Left lung (tissue), 10 donors: Measurements from ENCODE around the gene FHL1. TPM values are rescaled to one million over a fixed set of nuclear protein-coding genes. Genes with fewer than 3 reads are reported as not detected.

Experiments used
- ATAC-seq: fragments of 200-7000 bp; cut with Tn5 transposase; one replicate; pipeline ENCODE4 v1.9.1; 2020; ENCODE audit warnings: moderate library complexity
- DNase-seq, 4 donors: peaks; one replicate each; pipeline ENCODE4 v3.0.0-alpha.2; 2013 to 2020
- H3K27ac ChIP-seq, 2 donors: fragments of 200-600 bp; sonication (generic) in 1 of 2; one replicate each; pipeline versions ENCODE4 v1.5.0 to v1.8.0; 2020 to 2021
- H3K27me3 ChIP-seq, 2 donors: fragments of 200-600 bp; sonication (generic) in 1 of 2; one replicate each; pipeline versions ENCODE4 v1.5.0 to v1.8.0; 2020 to 2021
- H3K36me3 ChIP-seq, 2 donors: fragments of 200-600 bp; sonication (generic) in 1 of 2; one replicate each; pipeline versions ENCODE4 v1.5.0 to v1.8.0; 2020 to 2021
- H3K4me1 ChIP-seq, 2 donors: fragments of 200-600 bp; one replicate each; pipeline ENCODE4 v1.8.0; 2021
- H3K4me3 ChIP-seq, 2 donors: fragments of 200-600 bp; sonication (generic) in 1 of 2; one replicate each; pipeline versions ENCODE4 v1.5.0 to v1.8.0; 2020 to 2021; ENCODE audit warnings: mild to moderate bottlenecking in 1 of 2
- H3K9me3 ChIP-seq, 2 donors: fragments of 200-600 bp; sonication (generic) in 1 of 2; one replicate each; pipeline versions ENCODE4 v1.5.0 to v1.8.0; 2020 to 2021
- CTCF ChIP-seq, 2 donors: fragments of 200-600 bp; sonication (generic) in 1 of 2; IDR thresholded peaks; one replicate each; pipeline versions ENCODE4 v1.5.0 to v1.8.0; 2021; ENCODE audit warnings: antibody characterized with exemption in 2 of 2
- intact Hi-C, 2 donors: fragments of 100-400 bp; cut with DNase I; formaldehyde crosslinking; loops; one replicate each; pipeline versions ENCODE4 v1.11.2 to v1.14.2; 2022
- polyA plus RNA-seq, 6 donors: library from polyadenylated mRNA; unstranded; fragments of 120-200 nt; gene quantifications; one replicate each; pipeline ENCODE4 v1.2.1, GENCODE V29; 2013; ENCODE audit not compliant: insufficient read length in 6 of 6
- total RNA-seq, 2 donors: library from RNA; stranded (reverse); fragmentation: NEBNext Ultra II Directional; extraction: Animal tissue kit (Norgen Biotek cat#: 25700); gene quantifications; one replicate each; pipeline ENCODE4 v1.2.1, GENCODE V29; 2021
- donor health status: DM: no; HTN: yes; CAD: no.
- donor health status: DM: no; HTN: no; CAD: no.

FHL1 gene
- total and polyA plus RNA-seq, 8 donors, result 118 to 276 (median 249) TPM

- Histone ChIP-seq H3K4me1 (peaks cover 7 to 10% of the 10 kb centered on the region in 2 donors), H3K27me3 (no peaks in the 10 kb centered on the region), H3K9me3 (no peaks in the 10 kb centered on the region), H3K27ac (peak overlapping the region; percentile 18 to 39), H3K4me3 (no peak overlapping the region), H3K36me3 (no peaks in the 10 kb centered on the region)
- no peak for DNase-seq
- ATAC-seq, result no peak
- no peak for TF ChIP-seq CTCF (IDR thresholded peaks at IDR 0.05)
- intact Hi-C loops, result no loop called here
Measured at GRCh38 chrX:136203438-136203837, 56.1 kb downstream of the FHL1 start.

GRCh38 chrX:136203951-136204350 lies 56.6 kb downstream of the FHL1 start:
- H3K4me3 ChIP-seq, result no peak overlapping the region
- no peaks in the 10 kb centered on the region for H3K27me3 ChIP-seq
- no peaks in the 10 kb centered on the region for H3K9me3 ChIP-seq
- intact Hi-C loops, result no loop called here
- no peak for ATAC-seq
- no peak for DNase-seq
- no peak for TF ChIP-seq CTCF (IDR thresholded peaks at IDR 0.05)
- no peaks in the 10 kb centered on the region for H3K36me3 ChIP-seq
- H3K4me1 ChIP-seq, result peaks cover 7 to 10% of the 10 kb centered on the region in 2 donors
- H3K27ac ChIP-seq, result peak overlapping the region; percentile 39 to 70

- peak in 2 of 4 donors; percentile 51 to 52 for DNase-seq
- peak overlapping the region; percentile 39 to 70 for H3K27ac ChIP-seq
- intact Hi-C loops, result no loop called here
- H3K9me3 ChIP-seq, result no peaks in the 10 kb centered on the region
- H3K36me3 ChIP-seq, result no peaks in the 10 kb centered on the region
- TF ChIP-seq CTCF (IDR thresholded peaks at IDR 0.05), result no peak
- ATAC-seq, result peak; percentile 71
- no peak overlapping the region for H3K4me3 ChIP-seq
- H3K4me1 ChIP-seq, result peaks cover 7 to 10% of the 10 kb centered on the region in 2 donors
- no peaks in the 10 kb centered on the region for H3K27me3 ChIP-seq
Measured at GRCh38 chrX:136204571-136204970, 57.2 kb downstream of the FHL1 start.

GRCh38 chrX:136205882-136206380 lies 58.6 kb downstream of the FHL1 start:
- peak overlapping the region in 1 of 2 donors; percentile 70 for H3K27ac ChIP-seq

GRCh38 chrX:136206916-136207315 lies 59.6 kb downstream of the FHL1 start:
- no peak for TF ChIP-seq CTCF (IDR thresholded peaks at IDR 0.05)
- no peaks in the 10 kb centered on the region for H3K9me3 ChIP-seq
- no peaks in the 10 kb centered on the region for H3K36me3 ChIP-seq
- H3K4me1 ChIP-seq, result peaks cover 5 to 14% of the 10 kb centered on the region in 2 donors
- DNase-seq, result no peak
- no peak overlapping the region for H3K4me3 ChIP-seq
- no peak overlapping the region for H3K27ac ChIP-seq
- no peak for ATAC-seq
- H3K27me3 ChIP-seq, result no peaks in the 10 kb centered on the region
- intact Hi-C loops, result no loop called here

More at GRCh38 chrX:136205882-136206380, 58.6 kb downstream of the FHL1 start:
- DNase-seq (no peak), ATAC-seq (no peak)
- no peak for TF ChIP-seq CTCF (IDR thresholded peaks at IDR 0.05)
- H3K4me3 ChIP-seq, result no peak overlapping the region
- H3K4me1 ChIP-seq, result peaks cover 9 to 14% of the 10 kb centered on the region in 2 donors
- intact Hi-C loops, result no loop called here
- no peaks in the 10 kb centered on the region for H3K36me3 ChIP-seq
- H3K27me3 ChIP-seq, result no peaks in the 10 kb centered on the region
- H3K9me3 ChIP-seq, result no peaks in the 10 kb centered on the region
